Measurements from ENCODE around the gene AXL. TPM values are rescaled to one million over a fixed set of nuclear protein-coding genes. Genes with fewer than 3 reads are reported as not detected.

The AXL gene
- total and polyA plus RNA-seq, 2 of the 13 experiments (the other 11 are each of a cell fraction or from before 2014, with no cell fraction given): 0.71 to 5.9 TPM

- TF ChIP-seq, protein P1, sequence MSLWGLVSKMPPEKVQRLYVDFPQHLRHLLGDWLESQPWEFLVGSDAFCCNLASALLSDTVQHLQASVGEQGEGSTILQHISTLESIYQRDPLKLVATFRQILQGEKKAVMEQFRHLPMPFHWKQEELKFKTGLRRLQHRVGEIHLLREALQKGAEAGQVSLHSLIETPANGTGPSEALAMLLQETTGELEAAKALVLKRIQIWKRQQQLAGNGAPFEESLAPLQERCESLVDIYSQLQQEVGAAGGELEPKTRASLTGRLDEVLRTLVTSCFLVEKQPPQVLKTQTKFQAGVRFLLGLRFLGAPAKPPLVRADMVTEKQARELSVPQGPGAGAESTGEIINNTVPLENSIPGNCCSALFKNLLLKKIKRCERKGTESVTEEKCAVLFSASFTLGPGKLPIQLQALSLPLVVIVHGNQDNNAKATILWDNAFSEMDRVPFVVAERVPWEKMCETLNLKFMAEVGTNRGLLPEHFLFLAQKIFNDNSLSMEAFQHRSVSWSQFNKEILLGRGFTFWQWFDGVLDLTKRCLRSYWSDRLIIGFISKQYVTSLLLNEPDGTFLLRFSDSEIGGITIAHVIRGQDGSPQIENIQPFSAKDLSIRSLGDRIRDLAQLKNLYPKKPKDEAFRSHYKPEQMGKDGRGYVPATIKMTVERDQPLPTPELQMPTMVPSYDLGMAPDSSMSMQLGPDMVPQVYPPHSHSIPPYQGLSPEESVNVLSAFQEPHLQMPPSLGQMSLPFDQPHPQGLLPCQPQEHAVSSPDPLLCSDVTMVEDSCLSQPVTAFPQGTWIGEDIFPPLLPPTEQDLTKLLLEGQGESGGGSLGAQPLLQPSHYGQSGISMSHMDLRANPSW (CRISPR knock-in tag; IDR thresholded peaks at IDR 0.05; ENCODE audit: borderline replicate concordance): no peak
- TF ChIP-seq HDAC2 (CRISPR knock-in tag; IDR thresholded peaks at IDR 0.05) (peak; percentile 39; the same call in 1 of the 2 replicates), SALL1 (CRISPR knock-in tag; IDR thresholded peaks at IDR 0.05) (peak; percentile 59), PHF5A (CRISPR knock-in tag; IDR thresholded peaks at IDR 0.05; ENCODE audit: low read depth, unreplicated experiment) (no peak), SUZ12 (IDR thresholded peaks at IDR 0.05; ENCODE audit: low read depth, low read length) (no peak), ZHX2 (IDR thresholded peaks at IDR 0.05; ENCODE audit: low read depth) (0 out of 2 replicates have a peak, but pooled peaks have one; percentile 19), ZHX2 (CRISPR knock-in tag; IDR thresholded peaks at IDR 0.05; ENCODE audit: borderline replicate concordance) (no peak), JARID2 (CRISPR knock-in tag; IDR thresholded peaks at IDR 0.05; ENCODE audit: insufficient replicate concordance) (no peak), CHD4 (IDR thresholded peaks at IDR 0.05; ENCODE audit: borderline replicate concordance, low read length) (peak; percentile 17; the same call in 1 of the 2 replicates), ZNF761 (CRISPR knock-in tag; conservative IDR thresholded peaks at IDR 0.05) (peak; percentile 73; the same call in 1 of the 2 replicates), KAT2B (IDR thresholded peaks at IDR 0.05; ENCODE audit: borderline replicate concordance, low read depth, low read length) (no peak), HNRNPL (IDR thresholded peaks at IDR 0.05; ENCODE audit: low read depth, low read length) (peak; percentile 72), TERF1 (CRISPR knock-in tag; IDR thresholded peaks at IDR 0.05) (0 out of 2 replicates have a peak, but pooled peaks have one; percentile 63)
- TF ChIP-seq, protein P2, sequence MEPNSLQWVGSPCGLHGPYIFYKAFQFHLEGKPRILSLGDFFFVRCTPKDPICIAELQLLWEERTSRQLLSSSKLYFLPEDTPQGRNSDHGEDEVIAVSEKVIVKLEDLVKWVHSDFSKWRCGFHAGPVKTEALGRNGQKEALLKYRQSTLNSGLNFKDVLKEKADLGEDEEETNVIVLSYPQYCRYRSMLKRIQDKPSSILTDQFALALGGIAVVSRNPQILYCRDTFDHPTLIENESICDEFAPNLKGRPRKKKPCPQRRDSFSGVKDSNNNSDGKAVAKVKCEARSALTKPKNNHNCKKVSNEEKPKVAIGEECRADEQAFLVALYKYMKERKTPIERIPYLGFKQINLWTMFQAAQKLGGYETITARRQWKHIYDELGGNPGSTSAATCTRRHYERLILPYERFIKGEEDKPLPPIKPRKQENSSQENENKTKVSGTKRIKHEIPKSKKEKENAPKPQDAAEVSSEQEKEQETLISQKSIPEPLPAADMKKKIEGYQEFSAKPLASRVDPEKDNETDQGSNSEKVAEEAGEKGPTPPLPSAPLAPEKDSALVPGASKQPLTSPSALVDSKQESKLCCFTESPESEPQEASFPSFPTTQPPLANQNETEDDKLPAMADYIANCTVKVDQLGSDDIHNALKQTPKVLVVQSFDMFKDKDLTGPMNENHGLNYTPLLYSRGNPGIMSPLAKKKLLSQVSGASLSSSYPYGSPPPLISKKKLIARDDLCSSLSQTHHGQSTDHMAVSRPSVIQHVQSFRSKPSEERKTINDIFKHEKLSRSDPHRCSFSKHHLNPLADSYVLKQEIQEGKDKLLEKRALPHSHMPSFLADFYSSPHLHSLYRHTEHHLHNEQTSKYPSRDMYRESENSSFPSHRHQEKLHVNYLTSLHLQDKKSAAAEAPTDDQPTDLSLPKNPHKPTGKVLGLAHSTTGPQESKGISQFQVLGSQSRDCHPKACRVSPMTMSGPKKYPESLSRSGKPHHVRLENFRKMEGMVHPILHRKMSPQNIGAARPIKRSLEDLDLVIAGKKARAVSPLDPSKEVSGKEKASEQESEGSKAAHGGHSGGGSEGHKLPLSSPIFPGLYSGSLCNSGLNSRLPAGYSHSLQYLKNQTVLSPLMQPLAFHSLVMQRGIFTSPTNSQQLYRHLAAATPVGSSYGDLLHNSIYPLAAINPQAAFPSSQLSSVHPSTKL (CRISPR knock-in tag; IDR thresholded peaks at IDR 0.05): no peak; the same call in 1 of the 2 replicates
Measured at GRCh38 chr19:41226053-41226873, 7.2 kb downstream of the AXL start (continued).

Measured in HepG2 (cell line).